ENCODE measurements around the gene RMDN2. TPM values are rescaled to one million over a fixed set of nuclear protein-coding genes. Genes with fewer than 3 reads are reported as not detected.
A peak's percentile ranks its signal among the peaks of the same experiment; 100 is the strongest.
"Not testable (repeated sequence)": the region's sequence is repeated elsewhere in the genome, so short reads cannot be mapped to it uniquely, and the experiment has no call there.

RMDN2 gene
- total RNA-seq, 1 donor from 2014 or later = 5.1 TPM

GRCh38 chr2:37934591-37935513 is 9.8 kb downstream of the RMDN2 start:
- no peak for TF ChIP-seq EZH2 (IDR thresholded peaks at IDR 0.05; ENCODE audit: insufficient read depth, low read length)
- TF ChIP-seq, protein P1, sequence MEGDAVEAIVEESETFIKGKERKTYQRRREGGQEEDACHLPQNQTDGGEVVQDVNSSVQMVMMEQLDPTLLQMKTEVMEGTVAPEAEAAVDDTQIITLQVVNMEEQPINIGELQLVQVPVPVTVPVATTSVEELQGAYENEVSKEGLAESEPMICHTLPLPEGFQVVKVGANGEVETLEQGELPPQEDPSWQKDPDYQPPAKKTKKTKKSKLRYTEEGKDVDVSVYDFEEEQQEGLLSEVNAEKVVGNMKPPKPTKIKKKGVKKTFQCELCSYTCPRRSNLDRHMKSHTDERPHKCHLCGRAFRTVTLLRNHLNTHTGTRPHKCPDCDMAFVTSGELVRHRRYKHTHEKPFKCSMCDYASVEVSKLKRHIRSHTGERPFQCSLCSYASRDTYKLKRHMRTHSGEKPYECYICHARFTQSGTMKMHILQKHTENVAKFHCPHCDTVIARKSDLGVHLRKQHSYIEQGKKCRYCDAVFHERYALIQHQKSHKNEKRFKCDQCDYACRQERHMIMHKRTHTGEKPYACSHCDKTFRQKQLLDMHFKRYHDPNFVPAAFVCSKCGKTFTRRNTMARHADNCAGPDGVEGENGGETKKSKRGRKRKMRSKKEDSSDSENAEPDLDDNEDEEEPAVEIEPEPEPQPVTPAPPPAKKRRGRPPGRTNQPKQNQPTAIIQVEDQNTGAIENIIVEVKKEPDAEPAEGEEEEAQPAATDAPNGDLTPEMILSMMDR (IDR thresholded peaks at IDR 0.05; ENCODE audit: insufficient read depth, low read depth, low read length) = no peak
- Histone ChIP-seq H2AFZ (ENCODE audit: low read depth, low read length) (no peak overlapping the region), H3K36me3 (ENCODE audit: insufficient read depth, low read length) (no peaks in the 10 kb centered on the region), H3K9me3 (ENCODE audit: insufficient read depth, low read depth, low read length) (no peaks in the 10 kb centered on the region), H3K27me3 (ENCODE audit: insufficient read depth, low read length) (no peaks in the 10 kb centered on the region), H3K9ac (ENCODE audit: low read length) (no peak overlapping the region), H3K4me2 (ENCODE audit: low read length) (no peak overlapping the region), H3K4me3 (ENCODE audit: insufficient read depth, low read depth, low read length) (no peak overlapping the region), H3K79me2 (ENCODE audit: insufficient read depth, low read length) (no peaks in the 10 kb centered on the region), H3K27ac (ENCODE audit: low read depth, low read length) (no peak overlapping the region), H3K4me1 (ENCODE audit: insufficient read depth, low read length) (no peaks in the 10 kb centered on the region), H4K20me1 (ENCODE audit: insufficient read depth, low read length) (no peaks in the 10 kb centered on the region)
- Mint-ChIP-seq H3K27ac (ENCODE audit: unreplicated experiment) (no peak overlapping the region), H3K9me3 (ENCODE audit: unreplicated experiment) (peaks cover 4% of the 10 kb centered on the region), H3K36me3 (ENCODE audit: low read depth, unreplicated experiment) (peaks cover 5% of the 10 kb centered on the region), H3K4me1 (ENCODE audit: low read depth, unreplicated experiment) (peaks cover 14% of the 10 kb centered on the region), H3K4me3 (ENCODE audit: unreplicated experiment) (no peak overlapping the region), H3K27me3 (ENCODE audit: low read depth, unreplicated experiment) (no peaks in the 10 kb centered on the region)
- DNase-seq (ENCODE audit: low read depth) (no peak), FAIRE-seq (no peak)

GRCh38 chr2:37937568-37937967 is 12.5 kb downstream of the RMDN2 start:
- not testable (repeated sequence) for H3K27ac Mint-ChIP-seq (ENCODE audit: unreplicated experiment); H3K4me3 ChIP-seq (ENCODE audit: insufficient read depth, low read depth, low read length); H3K9ac ChIP-seq (ENCODE audit: low read length); H4K20me1 ChIP-seq (ENCODE audit: insufficient read depth, low read length); H3K27me3 Mint-ChIP-seq (ENCODE audit: low read depth, unreplicated experiment); H3K36me3 ChIP-seq (ENCODE audit: insufficient read depth, low read length); H2AFZ ChIP-seq (ENCODE audit: low read depth, low read length); H3K9me3 ChIP-seq (ENCODE audit: insufficient read depth, low read depth, low read length); H3K4me1 ChIP-seq (ENCODE audit: insufficient read depth, low read length); H3K36me3 Mint-ChIP-seq (ENCODE audit: low read depth, unreplicated experiment); H3K27ac ChIP-seq (ENCODE audit: low read depth, low read length); H3K9me3 Mint-ChIP-seq (ENCODE audit: unreplicated experiment); FAIRE-seq; H3K4me2 ChIP-seq (ENCODE audit: low read length); H3K27me3 ChIP-seq (ENCODE audit: insufficient read depth, low read length); H3K79me2 ChIP-seq (ENCODE audit: insufficient read depth, low read length)
- DNase-seq (ENCODE audit: low read depth) = peak; percentile 33
- Mint-ChIP-seq H3K4me1 (ENCODE audit: low read depth, unreplicated experiment) (peaks cover 20% of the 10 kb centered on the region), H3K4me3 (ENCODE audit: unreplicated experiment) (peak overlapping the region; percentile 48)

- H3K4me3 Mint-ChIP-seq (ENCODE audit: unreplicated experiment); FAIRE-seq; H3K27ac ChIP-seq (ENCODE audit: low read depth, low read length): not testable (repeated sequence)
Observed at GRCh38 chr2:37941267-37941666, 16.2 kb downstream of the RMDN2 start.

More at GRCh38 chr2:37941267-37941666, 16.2 kb downstream of the RMDN2 start:
- not testable (repeated sequence) for H2AFZ ChIP-seq (ENCODE audit: low read depth, low read length); H3K36me3 Mint-ChIP-seq (ENCODE audit: low read depth, unreplicated experiment); H3K27ac Mint-ChIP-seq (ENCODE audit: unreplicated experiment); H3K27me3 ChIP-seq (ENCODE audit: insufficient read depth, low read length); DNase-seq (ENCODE audit: low read depth); H4K20me1 ChIP-seq (ENCODE audit: insufficient read depth, low read length); H3K9me3 Mint-ChIP-seq (ENCODE audit: unreplicated experiment); H3K4me3 ChIP-seq (ENCODE audit: insufficient read depth, low read depth, low read length); H3K79me2 ChIP-seq (ENCODE audit: insufficient read depth, low read length); H3K4me1 ChIP-seq (ENCODE audit: insufficient read depth, low read length); H3K27me3 Mint-ChIP-seq (ENCODE audit: low read depth, unreplicated experiment); H3K9me3 ChIP-seq (ENCODE audit: insufficient read depth, low read depth, low read length); H3K9ac ChIP-seq (ENCODE audit: low read length); H3K36me3 ChIP-seq (ENCODE audit: insufficient read depth, low read length); H3K4me2 ChIP-seq (ENCODE audit: low read length)
- peaks cover 20% of the 10 kb centered on the region for H3K4me1 Mint-ChIP-seq (ENCODE audit: low read depth, unreplicated experiment)

Measured in astrocyte (in vitro differentiated cells and primary cell).